ENCODE results near the gene MUL1.

Gene MUL1

GRCh38 chr1:20534659-20535417 lies 26.9 kb upstream of the MUL1 start:
- Histone ChIP-seq H3K4me1 (no peaks in the 10 kb centered on the region), H3K27me3 (no peaks in the 10 kb centered on the region)

GRCh38 chr1:20533635-20534034 lies 25.7 kb upstream of the MUL1 start:
- H3K36me3 ChIP-seq = no peaks in the 10 kb centered on the region
- no peak for TF ChIP-seq CTCF (IDR thresholded peaks at IDR 0.05; ENCODE audit: low read depth, low read length)
- H3K27me3 ChIP-seq = no peaks in the 10 kb centered on the region
- H3K9me3 ChIP-seq = no peaks in the 10 kb centered on the region
- no peak for DNase-seq
- no peak overlapping the region for H3K4me3 ChIP-seq (ENCODE audit: low read depth, low read length)
- no peaks in the 10 kb centered on the region for H3K4me1 ChIP-seq

More at GRCh38 chr1:20534659-20535417, 26.9 kb upstream of the MUL1 start:
- DNase-seq = no peak
- no peak for TF ChIP-seq CTCF (IDR thresholded peaks at IDR 0.05; ENCODE audit: low read depth, low read length)
- H3K4me3 ChIP-seq (ENCODE audit: low read depth, low read length) = no peak overlapping the region
- H3K9me3 ChIP-seq = no peaks in the 10 kb centered on the region
- H3K36me3 ChIP-seq = no peaks in the 10 kb centered on the region

- Histone ChIP-seq H3K4me1 (no peaks in the 10 kb centered on the region), H3K27me3 (no peaks in the 10 kb centered on the region), H3K9me3 (no peaks in the 10 kb centered on the region), H3K36me3 (no peaks in the 10 kb centered on the region), H3K4me3 (ENCODE audit: low read depth, low read length) (no peak overlapping the region)
- no peak for DNase-seq
- TF ChIP-seq CTCF (IDR thresholded peaks at IDR 0.05; ENCODE audit: low read depth, low read length) = no peak
Observed at GRCh38 chr1:20530901-20531300, 22.9 kb upstream of the MUL1 start.

- Histone ChIP-seq H3K4me1 (no peaks in the 10 kb centered on the region), H3K4me3 (ENCODE audit: low read depth, low read length) (no peak overlapping the region), H3K36me3 (no peaks in the 10 kb centered on the region), H3K9me3 (no peaks in the 10 kb centered on the region), H3K27me3 (no peaks in the 10 kb centered on the region)
- TF ChIP-seq CTCF (IDR thresholded peaks at IDR 0.05; ENCODE audit: low read depth, low read length) = no peak
- DNase-seq = no peak
Observed at GRCh38 chr1:20530306-20530705, 22.4 kb upstream of the MUL1 start.

- no peak for DNase-seq
- H3K4me3 ChIP-seq (ENCODE audit: low read depth, low read length) = no peak overlapping the region
- TF ChIP-seq CTCF (IDR thresholded peaks at IDR 0.05; ENCODE audit: low read depth, low read length) = no peak
- no peaks in the 10 kb centered on the region for H3K36me3 ChIP-seq
- no peaks in the 10 kb centered on the region for H3K9me3 ChIP-seq
- H3K4me1 ChIP-seq = no peaks in the 10 kb centered on the region
- no peaks in the 10 kb centered on the region for H3K27me3 ChIP-seq
Observed at GRCh38 chr1:20528221-20528620, 20.3 kb upstream of the MUL1 start.

GRCh38 chr1:20526267-20526666 lies 18.3 kb upstream of the MUL1 start:
- Histone ChIP-seq H3K36me3 (no peaks in the 10 kb centered on the region), H3K4me3 (ENCODE audit: low read depth, low read length) (no peak overlapping the region), H3K27me3 (no peaks in the 10 kb centered on the region), H3K9me3 (no peaks in the 10 kb centered on the region), H3K4me1 (no peaks in the 10 kb centered on the region)
- DNase-seq = no peak
- no peak for TF ChIP-seq CTCF (IDR thresholded peaks at IDR 0.05; ENCODE audit: low read depth, low read length)

All from BE2C (cell line).